ENCODE results near the gene FGFR4.
A peak's percentile ranks its signal among the peaks of the same experiment; 100 is the strongest.
"Not testable (repeated sequence)": the region's sequence is repeated elsewhere in the genome, so short reads cannot be mapped to it uniquely, and the experiment has no call there.

The FGFR4 gene

GRCh38 chr5:177086654-177087397 lies at the start of gene FGFR4:
TSS of gene FGFR4 (plus strand) at chr5:177086915. CDS start at chr5:177089603, 2,688 bp downstream.
- DNase-seq (ENCODE audit: low spot score) = peak; percentile 94

GRCh38 chr5:177036921-177037320 lies 49.8 kb upstream of the FGFR4 start:
- DNase-seq (ENCODE audit: low spot score) = no peak

- DNase-seq (ENCODE audit: low spot score) = peak; percentile 61
Observed at GRCh38 chr5:177040814-177041420, 45.8 kb upstream of the FGFR4 start.

- DNase-seq (ENCODE audit: low spot score) = no peak
Observed at GRCh38 chr5:177041936-177042335, 44.8 kb upstream of the FGFR4 start.

- DNase-seq (ENCODE audit: low spot score) = no peak
Observed at GRCh38 chr5:177043114-177043513, 43.6 kb upstream of the FGFR4 start.

GRCh38 chr5:177043958-177044357 lies 42.8 kb upstream of the FGFR4 start:
- no peak for DNase-seq (ENCODE audit: low spot score)

- DNase-seq (ENCODE audit: low spot score) = no peak
Observed at GRCh38 chr5:177044641-177045040, 42.1 kb upstream of the FGFR4 start.

GRCh38 chr5:177045631-177046030 lies 41.1 kb upstream of the FGFR4 start:
- DNase-seq (ENCODE audit: low spot score) = no peak

- not testable (repeated sequence) for DNase-seq (ENCODE audit: low spot score)
Observed at GRCh38 chr5:177048531-177048930, 38.2 kb upstream of the FGFR4 start.

- DNase-seq (ENCODE audit: low spot score) = no peak
Observed at GRCh38 chr5:177049285-177049684, 37.4 kb upstream of the FGFR4 start.

GRCh38 chr5:177064500-177065277 lies 22.0 kb upstream of the FGFR4 start:
- DNase-seq (ENCODE audit: low spot score) = no peak

- DNase-seq (ENCODE audit: low spot score) = no peak
Observed at GRCh38 chr5:177065491-177065890, 21.2 kb upstream of the FGFR4 start.

- DNase-seq (ENCODE audit: low spot score) = no peak
Observed at GRCh38 chr5:177066224-177066623, 20.5 kb upstream of the FGFR4 start.

- DNase-seq (ENCODE audit: low spot score) = no peak
Observed at GRCh38 chr5:177067503-177067902, 19.2 kb upstream of the FGFR4 start.

GRCh38 chr5:177070536-177071191 lies 16.1 kb upstream of the FGFR4 start:
- no peak for DNase-seq (ENCODE audit: low spot score)

GRCh38 chr5:177071666-177072385 lies 14.9 kb upstream of the FGFR4 start:
- DNase-seq (ENCODE audit: low spot score) = peak; percentile 84

GRCh38 chr5:177077335-177077734 lies 9.4 kb upstream of the FGFR4 start:
- no peak for DNase-seq (ENCODE audit: low spot score)

GRCh38 chr5:177079606-177080005 lies 7.1 kb upstream of the FGFR4 start:
- no peak for DNase-seq (ENCODE audit: low spot score)

GRCh38 chr5:177080265-177080664 lies 6.5 kb upstream of the FGFR4 start:
- no peak for DNase-seq (ENCODE audit: low spot score)

GRCh38 chr5:177081859-177082258 lies 4.9 kb upstream of the FGFR4 start:
- DNase-seq (ENCODE audit: low spot score) = no peak

GRCh38 chr5:177083357-177083756 lies 3.4 kb upstream of the FGFR4 start:
- no peak for DNase-seq (ENCODE audit: low spot score)

GRCh38 chr5:177084175-177084574 lies 2.5 kb upstream of the FGFR4 start:
- DNase-seq (ENCODE audit: low spot score) = no peak

Measured in GM03348 (cell line).